Peyer's patch (tissue), 4 donors: ENCODE measurements around the gene AJAP1. TPM values are rescaled to one million over a fixed set of nuclear protein-coding genes. Genes with fewer than 3 reads are reported as not detected.

Experiments
- DNase-seq, 3 donors: peaks; one replicate each; pipeline ENCODE4 v3.0.0-alpha.2; 2017 to 2019
- H3K27ac ChIP-seq, 4 donors: fragments of 200-600 bp; sonication (generic); one replicate each; pipeline ENCODE4 v1.5.1; 2016 to 2019
- H3K27me3 ChIP-seq, 2 donors: fragments of 200-600 bp; sonication (generic); one replicate each; pipeline ENCODE4 v1.5.1; 2019
- H3K36me3 ChIP-seq, 3 donors: fragments of 200-600 bp; sonication (generic); one replicate each; pipeline ENCODE4 v1.5.1; 2016 to 2019
- H3K4me1 ChIP-seq, 4 donors: fragments of 200-600 bp; sonication (generic); one replicate each; pipeline ENCODE4 v1.5.1; 2016 to 2019
- H3K4me3 ChIP-seq, 4 donors: fragments of 200-600 bp; sonication (generic); 1 replicate in 3 of 4; 2 replicates in 1 of 4; pipeline ENCODE4 v1.5.1; 2016 to 2019; ENCODE audit warnings: mild to moderate bottlenecking in 1 of 4
- H3K9me3 ChIP-seq, 4 donors: fragments of 200-600 bp; sonication (generic); one replicate each; pipeline ENCODE4 v1.5.1; 2016 to 2019; ENCODE audit warnings: mild to moderate bottlenecking in 1 of 4
- CTCF ChIP-seq, 6 experiments: fragments of 450-650 bp in 4 of 6; fragments of 200-600 bp in 2 of 6; sonication (generic) in 1 of 6; IDR thresholded peaks; one replicate each; pipeline ENCODE4 v1.5.1; 2017 to 2019; ENCODE audit warnings: antibody characterized with exemption in 6 of 6, mild to moderate bottlenecking in 3 of 6, moderate library complexity in 1 of 6
- POLR2A ChIP-seq, 2 donors: fragments of 450-650 bp; IDR thresholded peaks; one replicate each; pipeline ENCODE4 v1.5.1; 2017; ENCODE audit warnings: antibody characterized with exemption in 2 of 2, mild to moderate bottlenecking in 2 of 2, moderate library complexity in 2 of 2
- total RNA-seq, 4 donors: library from RNA; depleted of rRNA; stranded (reverse); fragments of >200 nt; gene quantifications; one replicate each; pipeline ENCODE4 v1.1.0, GENCODE V29; 2016

AJAP1 gene
- total RNA-seq, 4 donors from 2014 or later: 0.09 to 0.35 (median 0.13) TPM; not detected in 1

GRCh38 chr1:4838231-4838630 lies 183.8 kb downstream of the AJAP1 start:
- Histone ChIP-seq H3K4me1 (no peaks in the 10 kb centered on the region), H3K27me3 (no peaks in the 10 kb centered on the region), H3K27ac (no peak overlapping the region), H3K36me3 (no peaks in the 10 kb centered on the region), H3K9me3 (peaks cover 0 to 8% (median 0%) of the 10 kb centered on the region in 4 donors), H3K4me3 (no peak overlapping the region)
- DNase-seq: no peak
- TF ChIP-seq CTCF (IDR thresholded peaks at IDR 0.05): no peak
- TF ChIP-seq POLR2A (IDR thresholded peaks at IDR 0.05): no peak
